GM23338 (cell line): Measurements from ENCODE around the gene NRCAM. TPM values are rescaled to one million over a fixed set of nuclear protein-coding genes. Genes with fewer than 3 reads are reported as not detected.

ENCODE experiments used
- ATAC-seq: fragments of 200-7000 bp; cut with Tn5 transposase; 3 replicates; pipeline ENCODE4 v1.9.1; 2020
- DNase-seq: peaks from one replicate; pipeline ENCODE4 v3.0.0-alpha.2; 2015; ENCODE audit warnings: low spot score
- H2AFZ ChIP-seq: fragments of 200-600 bp; sonication (generic); 2 replicates; pipeline ENCODE4 v1.8.0; 2016; ENCODE audit warnings: antibody characterized with exemption, mild to moderate bottlenecking, moderate library complexity
- H3F3A ChIP-seq: fragments of 200-600 bp; sonication (generic); replicated peaks from 2 replicates; pipeline ENCODE4 v1.8.0; 2017; ENCODE audit warnings: antibody characterized with exemption, mixed run types, low read depth
- H3K27ac ChIP-seq: fragments of 200-600 bp; sonication (generic); 2 replicates; pipeline ENCODE4 v1.6.1; 2016; ENCODE audit warnings: low read depth
- H3K27me3 ChIP-seq: fragments of 200-600 bp; sonication (generic); 2 replicates; pipeline ENCODE4 v1.8.0; 2016; ENCODE audit warnings: mild to moderate bottlenecking, mixed run types, moderate library complexity; ENCODE audit not compliant: insufficient read depth
- H3K36me3 ChIP-seq: fragments of 200-600 bp; sonication (generic); 2 replicates; pipeline ENCODE4 v1.8.0; 2016; ENCODE audit warnings: mild to moderate bottlenecking; ENCODE audit not compliant: insufficient read depth
- H3K4me1 ChIP-seq: fragments of 200-600 bp; sonication (generic); 2 replicates; pipeline ENCODE4 v1.8.0; 2016; ENCODE audit warnings: mild to moderate bottlenecking, moderate library complexity; ENCODE audit not compliant: insufficient read depth
- H3K4me2 ChIP-seq: fragments of 200-600 bp; sonication (generic); 2 replicates; pipeline ENCODE4 v1.7.1; 2017; ENCODE audit warnings: mixed run types
- H3K4me3 ChIP-seq: fragments of 200-600 bp; sonication (generic); 2 replicates; pipeline ENCODE4 v1.6.1; 2016; ENCODE audit warnings: mixed run types
- H3K79me2 ChIP-seq: fragments of 200-600 bp; sonication (generic); replicated peaks from 2 replicates; pipeline ENCODE4 v1.8.0; 2017; ENCODE audit warnings: mild to moderate bottlenecking; ENCODE audit not compliant: insufficient read depth
- H3K9me2 ChIP-seq: fragments of 200-600 bp; sonication (generic); 2 replicates; pipeline ENCODE4 v1.8.0; 2017; ENCODE audit not compliant: insufficient read depth
- H4K20me1 ChIP-seq: fragments of 200-600 bp; sonication (generic); replicated peaks from 2 replicates; pipeline ENCODE4 v1.8.0; 2017; ENCODE audit warnings: mild to moderate bottlenecking; ENCODE audit not compliant: insufficient read depth
- H3K27ac Mint-ChIP-seq: 2 replicates; pipeline ENCODE4 v1.8.0; 2020; ENCODE audit warnings: inconsistent platforms, mild to moderate bottlenecking, moderate library complexity, mixed read lengths
- H3K27me3 Mint-ChIP-seq: 3 replicates; pipeline ENCODE4 v1.8.0; 2022; ENCODE audit warnings: low read depth, mild to moderate bottlenecking, moderate library complexity, mixed read lengths, inconsistent platforms; ENCODE audit not compliant: insufficient read depth, poor library complexity
- H3K36me3 Mint-ChIP-seq: 3 replicates; pipeline ENCODE4 v1.8.0; 2021; ENCODE audit warnings: low read depth, mild to moderate bottlenecking, inconsistent platforms, moderate library complexity, mixed read lengths
- H3K4me1 Mint-ChIP-seq: 3 replicates; pipeline ENCODE4 v1.8.0; 2020; ENCODE audit warnings: mild to moderate bottlenecking, inconsistent platforms, mixed read lengths
- H3K4me3 Mint-ChIP-seq: 3 replicates; pipeline ENCODE4 v1.8.0; 2021; ENCODE audit warnings: moderate library complexity, mild to moderate bottlenecking, inconsistent platforms, mixed read lengths
- H3K9me3 Mint-ChIP-seq: 3 replicates; pipeline ENCODE4 v1.8.0; 2020; ENCODE audit warnings: moderate library complexity, mild to moderate bottlenecking, inconsistent platforms, mixed read lengths
- CREB1 ChIP-seq: fragments of 250-450 bp; sonication (Bioruptor Pico); IDR thresholded peaks from 2 replicates; pipeline ENCODE4 v1.5.0; 2020; ENCODE audit warnings: low read depth, mild to moderate bottlenecking, moderate library complexity
- EZH2 ChIP-seq: fragments of 200-600 bp; sonication (generic); IDR thresholded peaks from one replicate; pipeline ENCODE4 v1.8.0; 2017; ENCODE audit warnings: antibody characterized with exemption, mild to moderate bottlenecking, low read depth; ENCODE audit not compliant: unreplicated experiment
- JUNB ChIP-seq: IDR thresholded peaks from one replicate; pipeline ENCODE4 v1.6.1; 2016; ENCODE audit warnings: antibody characterized with exemption; ENCODE audit not compliant: unreplicated experiment
- NANOG ChIP-seq: IDR thresholded peaks from 2 replicates; pipeline ENCODE4 v1.6.1; 2016; ENCODE audit warnings: antibody characterized with exemption, borderline replicate concordance
- POLR2AphosphoS5 ChIP-seq: IDR thresholded peaks from 2 replicates; pipeline ENCODE4 v1.6.1; 2016; ENCODE audit warnings: antibody characterized with exemption, low read depth
- ZNF114 ChIP-seq: fragments of 250-450 bp; sonication (Bioruptor Pico); IDR thresholded peaks from 2 replicates; pipeline ENCODE4 v1.5.0; 2020; ENCODE audit warnings: mild to moderate bottlenecking, moderate library complexity
- ZNF331 ChIP-seq: fragments of 250-450 bp; sonication (Bioruptor Pico); IDR thresholded peaks from 2 replicates; pipeline ENCODE4 v1.5.0; 2020; ENCODE audit warnings: low read depth, mild to moderate bottlenecking, moderate library complexity
- ZNF462 ChIP-seq: fragments of 250-450 bp; sonication (Bioruptor Pico); IDR thresholded peaks from 2 replicates; pipeline ENCODE4 v1.5.0; 2020; ENCODE audit warnings: mild to moderate bottlenecking, moderate library complexity
- polyA plus RNA-seq: library from polyadenylated mRNA; unstranded; fragments of >200 nt; fragmentation: Nextera tagmentation; extraction: Ambion mirVana; gene quantifications from 2 replicates; pipeline ENCODE4 v1.2.1, GENCODE V29; 2016
- total RNA-seq: library from RNA; depleted of rRNA; stranded (reverse); fragments of >200 nt; shearing (Covaris generic); gene quantifications from 2 replicates; pipeline ENCODE4 v1.2.3, GENCODE V29; 2014

Gene NRCAM
- total and polyA plus RNA-seq, 2 experiments from 2014 or later = 2.5 to 6.8 TPM

GRCh38 chr7:108374899-108375298, 81.3 kb downstream of the NRCAM start:
- no peaks in the 10 kb centered on the region for H3K4me1 ChIP-seq
- no peak overlapping the region for H3K4me3 ChIP-seq
- H2AFZ ChIP-seq = no peak overlapping the region
- H3K4me2 ChIP-seq = no peak overlapping the region
- Mint-ChIP-seq H3K27me3 (peaks cover 4% of the 10 kb centered on the region), H3K4me3 (no peak overlapping the region), H3K27ac (no peak overlapping the region), H3K9me3 (no peaks in the 10 kb centered on the region), H3K4me1 (peaks cover 9% of the 10 kb centered on the region; the same call in 1 of the 3 replicates), H3K36me3 (no peaks in the 10 kb centered on the region)
- no peaks in the 10 kb centered on the region for H3K79me2 ChIP-seq
- DNase-seq (no peak), ATAC-seq (no peak)
- H3K27ac ChIP-seq = no peak overlapping the region
- H3K27me3 ChIP-seq = no peaks in the 10 kb centered on the region
- H3F3A ChIP-seq = no peaks in the 10 kb centered on the region
- TF ChIP-seq JUNB (no peak), ZNF114 (CRISPR knock-in tag) (no peak), ZNF462 (no peak), NANOG (no peak), CREB1 (CRISPR knock-in tag) (no peak), POLR2AphosphoS5 (no peak)
- H3K9me2 ChIP-seq = no peaks in the 10 kb centered on the region
- no peaks in the 10 kb centered on the region for H3K36me3 ChIP-seq
- H4K20me1 ChIP-seq = no peaks in the 10 kb centered on the region

- H3K27me3 ChIP-seq = no peaks in the 10 kb centered on the region
- H3K9me3 Mint-ChIP-seq = no peaks in the 10 kb centered on the region
- no peak for DNase-seq
- H3K27me3 Mint-ChIP-seq = peaks cover 4% of the 10 kb centered on the region
- H3K36me3 ChIP-seq = no peaks in the 10 kb centered on the region
- ATAC-seq = no peak
- H3K4me3 ChIP-seq = no peak overlapping the region
- no peaks in the 10 kb centered on the region for H3K79me2 ChIP-seq
- no peak overlapping the region for H3K4me2 ChIP-seq
- H2AFZ ChIP-seq = no peak overlapping the region
- H3K27ac Mint-ChIP-seq = no peak overlapping the region
- no peaks in the 10 kb centered on the region for H3K4me1 ChIP-seq
- H3K36me3 Mint-ChIP-seq = no peaks in the 10 kb centered on the region
- H4K20me1 ChIP-seq = no peaks in the 10 kb centered on the region
- H3K4me1 Mint-ChIP-seq = peaks cover 9% of the 10 kb centered on the region; the same call in 1 of the 3 replicates
- H3K4me3 Mint-ChIP-seq = no peak overlapping the region
- H3K27ac ChIP-seq = no peak overlapping the region
- no peaks in the 10 kb centered on the region for H3K9me2 ChIP-seq
- H3F3A ChIP-seq = no peaks in the 10 kb centered on the region
- TF ChIP-seq EZH2 (no peak), CREB1 (CRISPR knock-in tag) (no peak), ZNF462 (no peak), ZNF331 (CRISPR knock-in tag) (no peak)
Measured at GRCh38 chr7:108372618-108373017, 83.6 kb downstream of the NRCAM start.
